ENCODE data around the gene SLC9A5.

SLC9A5 gene

GRCh38 chr16:67202956-67203493 lies 45.8 kb upstream of the SLC9A5 start:
- no peaks in the 10 kb centered on the region for H3K9me3 ChIP-seq (ENCODE audit: insufficient read depth, low read length, severe bottlenecking)
- TF ChIP-seq CTCF (IDR thresholded peaks at IDR 0.05; ENCODE audit: borderline replicate concordance, extremely low read depth, low read length, poor library complexity, severe bottlenecking) (no peak), EZH2 (IDR thresholded peaks at IDR 0.05; ENCODE audit: borderline replicate concordance, low read depth, low read length, severe bottlenecking) (no peak)
- H4K20me1 ChIP-seq (ENCODE audit: insufficient read depth, low read length), result peaks cover 18% of the 10 kb centered on the region
- DNase-seq, result no peak
- no peak overlapping the region for H3K4me3 ChIP-seq (ENCODE audit: low read depth in 1 of 2, low read length in 2 of 2)
- H3K79me2 ChIP-seq (ENCODE audit: insufficient read depth, low read length), result no peaks in the 10 kb centered on the region
- H3K27me3 ChIP-seq (ENCODE audit: insufficient read depth, low read length, poor library complexity), result no peaks in the 10 kb centered on the region
- H2AFZ ChIP-seq (ENCODE audit: low read depth, low read length), result no peak overlapping the region
- H3K36me3 ChIP-seq (ENCODE audit: insufficient read depth, low read length), result peaks cover 63% of the 10 kb centered on the region
- H3K9ac ChIP-seq (ENCODE audit: low read depth, low read length), result no peak overlapping the region
- ATAC-seq (ENCODE audit: insufficient read depth, low read depth), result no peak
- no peaks in the 10 kb centered on the region for H3K4me1 ChIP-seq (ENCODE audit: insufficient read depth, low read length)
- no peak overlapping the region for H3K4me2 ChIP-seq (ENCODE audit: insufficient read depth, low read length)
- no peak overlapping the region for H3K27ac ChIP-seq (ENCODE audit: low read length)

- peaks cover 53% of the 10 kb centered on the region for H3K36me3 ChIP-seq (ENCODE audit: insufficient read depth, low read length)
Measured at GRCh38 chr16:67204076-67204475, 44.7 kb upstream of the SLC9A5 start.

GRCh38 chr16:67206129-67206837 lies 42.5 kb upstream of the SLC9A5 start:
- H3K9ac ChIP-seq (ENCODE audit: low read depth, low read length), result no peak overlapping the region
- peaks cover 13% of the 10 kb centered on the region for H4K20me1 ChIP-seq (ENCODE audit: insufficient read depth, low read length)
- H3K4me1 ChIP-seq (ENCODE audit: insufficient read depth, low read length), result no peaks in the 10 kb centered on the region
- H3K27ac ChIP-seq (ENCODE audit: low read length), result no peak overlapping the region
- H3K9me3 ChIP-seq (ENCODE audit: insufficient read depth, low read length, severe bottlenecking), result no peaks in the 10 kb centered on the region
- no peak overlapping the region for H2AFZ ChIP-seq (ENCODE audit: low read depth, low read length)
- H3K4me3 ChIP-seq (ENCODE audit: low read depth in 1 of 2, low read length in 2 of 2), result no peak overlapping the region
- peaks cover 37% of the 10 kb centered on the region for H3K36me3 ChIP-seq (ENCODE audit: insufficient read depth, low read length)
- no peaks in the 10 kb centered on the region for H3K27me3 ChIP-seq (ENCODE audit: insufficient read depth, low read length, poor library complexity)
- ATAC-seq (ENCODE audit: insufficient read depth, low read depth) (no peak), DNase-seq (no peak)
- TF ChIP-seq CTCF (IDR thresholded peaks at IDR 0.05; ENCODE audit: borderline replicate concordance, extremely low read depth, low read length, poor library complexity, severe bottlenecking), result no peak
- TF ChIP-seq EZH2 (IDR thresholded peaks at IDR 0.05; ENCODE audit: borderline replicate concordance, low read depth, low read length, severe bottlenecking), result no peak
- H3K79me2 ChIP-seq (ENCODE audit: insufficient read depth, low read length), result no peaks in the 10 kb centered on the region
- H3K4me2 ChIP-seq (ENCODE audit: insufficient read depth, low read length), result no peak overlapping the region

More at GRCh38 chr16:67204076-67204475, 44.7 kb upstream of the SLC9A5 start:
- H3K79me2 ChIP-seq (ENCODE audit: insufficient read depth, low read length), result no peaks in the 10 kb centered on the region
- no peaks in the 10 kb centered on the region for H3K27me3 ChIP-seq (ENCODE audit: insufficient read depth, low read length, poor library complexity)
- no peak overlapping the region for H3K9ac ChIP-seq (ENCODE audit: low read depth, low read length)
- peaks cover 16% of the 10 kb centered on the region for H4K20me1 ChIP-seq (ENCODE audit: insufficient read depth, low read length)
- H3K4me3 ChIP-seq (ENCODE audit: low read depth in 1 of 2, low read length in 2 of 2), result no peak overlapping the region
- TF ChIP-seq CTCF (IDR thresholded peaks at IDR 0.05; ENCODE audit: borderline replicate concordance, extremely low read depth, low read length, poor library complexity, severe bottlenecking), result no peak
- no peak for DNase-seq
- H3K9me3 ChIP-seq (ENCODE audit: insufficient read depth, low read length, severe bottlenecking), result no peaks in the 10 kb centered on the region
- no peak overlapping the region for H3K4me2 ChIP-seq (ENCODE audit: insufficient read depth, low read length)
- ATAC-seq (ENCODE audit: insufficient read depth, low read depth), result no peak
- H3K27ac ChIP-seq (ENCODE audit: low read length), result no peak overlapping the region
- H2AFZ ChIP-seq (ENCODE audit: low read depth, low read length), result no peak overlapping the region
- H3K4me1 ChIP-seq (ENCODE audit: insufficient read depth, low read length), result no peaks in the 10 kb centered on the region
